ENCODE measurements around the gene SLC35G6. TPM values are rescaled to one million over a fixed set of nuclear protein-coding genes. Genes with fewer than 3 reads are reported as not detected.

Gene SLC35G6
- total and polyA plus RNA-seq, 2 of the 13 experiments (the other 11 are each of a cell fraction or from before 2014, with no cell fraction given) = 0.07 TPM; not detected in 1

GRCh38 chr17:7477392-7478275 lies 3.6 kb upstream of the SLC35G6 start:
- Histone ChIP-seq H2AFZ (ENCODE audit: low read length) (no peak overlapping the region), H3K79me2 (ENCODE audit: insufficient read depth, low read length) (peaks cover 48% of the 10 kb centered on the region), H3K4me1 (ENCODE audit: insufficient read depth, low read length) (peaks cover 78% of the 10 kb centered on the region), H3K27ac (ENCODE audit: extremely low read length, insufficient read depth, low read length) (peak overlapping the region; percentile 75), H3K4me2 (ENCODE audit: low read depth, low read length) (peak overlapping the region; percentile 85), H3K4me3 (replicated peaks in 1 of 3; ENCODE audit: insufficient read depth in 1 of 3, low read depth in 2 of 3, low read length in 3 of 3) (peak overlapping the region; percentile 72 to 86 (median 79)), H3K9ac (ENCODE audit: insufficient read depth, low read depth, low read length) (peak overlapping the region; percentile 86), H3K27me3 (ENCODE audit: control insufficient read depth in 1 of 2, insufficient read depth in 2 of 2, low read length in 2 of 2) (no peaks in the 10 kb centered on the region; a peak in 1 of 5 replicates), H3K9me3 (ENCODE audit: low read length) (no peaks in the 10 kb centered on the region), H3K36me3 (replicated peaks in 1 of 2; ENCODE audit: control insufficient read depth in 1 of 2, insufficient read depth in 2 of 2, low read length in 2 of 2) (no peaks in the 10 kb centered on the region), H4K20me1 (ENCODE audit: insufficient read depth, low read length) (peaks cover 30% of the 10 kb centered on the region)
- ATAC-seq = peak; percentile 26
- intact Hi-C loops (cut with micrococcal nuclease; ENCODE audit: unreplicated experiment) (no loop called here), in situ Hi-C loops (cut with HindIII; ENCODE audit: extremely low pct_ligation_motif_present, low pct_unique_long_range_greater_than_20kb) (loop anchor here (5.0 kb wide), 1 partner anchor 40 kb away; the partner anchor contains the start of genes FGF11 and TMEM102)
- 27% methylated on average over 18 of the region's 26 CpGs for WGBS (ENCODE audit: low lambda C conversion rate)
- CTCF ChIA-PET (ENCODE audit: low intra/inter-chr PET ratio, low total read pairs) = no interaction called here
- DNase-seq (ENCODE audit: low spot score) = peak; percentile 31
- no TSS peak for BruUV-seq (replicated peaks)
- POLR2A ChIA-PET = interaction anchor here (0.7 to 5.3 kb wide), 6 partner anchors 8 to 79 kb away, joined by 3 to 30 read pairs (median 15); partner anchors contain the start of genes CHRNB1, POLR2A and TMEM256
- no peak for FAIRE-seq
- TF ChIP-seq ELF1 (CRISPR knock-in tag; IDR thresholded peaks at IDR 0.05) (no peak), U2AF2 (IDR thresholded peaks at IDR 0.05; ENCODE audit: low read depth, low read length) (no peak), EHMT2 (IDR thresholded peaks at IDR 0.05; ENCODE audit: borderline replicate concordance, low read depth, low read length) (no peak), KAT7 (CRISPR knock-in tag; IDR thresholded peaks at IDR 0.05; ENCODE audit: borderline replicate concordance) (no peak), TCF7L2 (IDR thresholded peaks at IDR 0.05; ENCODE audit: low read depth, low read length) (no peak), FOXA3 (CRISPR knock-in tag; IDR thresholded peaks at IDR 0.05) (no peak; the same call in 1 of the 2 replicates), ZNF780A (CRISPR knock-in tag; IDR thresholded peaks at IDR 0.05) (no peak), CHCHD3 (CRISPR knock-in tag; IDR thresholded peaks at IDR 0.05) (no peak), NCOR1 (IDR thresholded peaks at IDR 0.05; ENCODE audit: borderline replicate concordance, low read length) (no peak), ZSCAN20 (CRISPR knock-in tag; IDR thresholded peaks at IDR 0.05; ENCODE audit: borderline replicate concordance) (no peak), ZNF574 (CRISPR knock-in tag; IDR thresholded peaks at IDR 0.05) (peak; percentile 46), BCLAF1 (IDR thresholded peaks at IDR 0.05) (no peak), MLXIP (CRISPR knock-in tag; IDR thresholded peaks at IDR 0.05; ENCODE audit: borderline replicate concordance) (no peak)

All from HepG2 (cell line).